Measurements from ENCODE around the gene SYNPO. TPM values are rescaled to one million over a fixed set of nuclear protein-coding genes. Genes with fewer than 3 reads are reported as not detected.

Gene SYNPO
- polyA plus RNA-seq, 1 of the 3 experiments (the other 2 are of a cell fraction): 5.1 TPM

DNA sequence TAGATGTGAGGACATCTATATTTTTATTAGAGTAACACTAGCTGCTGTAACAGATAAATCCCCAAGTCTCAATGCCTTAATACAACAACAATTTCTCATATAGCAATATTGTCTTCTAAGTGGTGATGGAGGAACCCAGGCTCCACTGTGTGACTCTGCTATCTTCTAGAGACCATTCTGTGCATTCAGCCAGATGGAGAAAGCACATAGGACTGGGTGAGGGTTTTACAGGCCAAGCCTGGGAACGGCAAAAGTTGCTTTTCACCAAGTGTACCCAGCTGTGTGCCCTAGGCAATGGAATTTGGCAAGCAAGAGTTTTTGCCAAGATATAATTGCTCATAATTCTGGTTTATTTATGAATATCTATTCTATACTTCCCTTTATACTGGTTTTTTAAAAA, 48.7 kb downstream of the SYNPO start:
- no peak for DNase-seq
- POLR2A ChIA-PET: no interaction called here
- no peaks in the 10 kb centered on the region for H3K9me3 ChIP-seq
- no peak overlapping the region for H3K9ac ChIP-seq
- H3K27ac ChIP-seq (ENCODE audit: low read depth in 2 of 2, low read length in 1 of 2): no peak overlapping the region
- no peak overlapping the region for H3K4me2 ChIP-seq
- WGBS (ENCODE audit: low lambda C conversion rate): 92% methylated on average over 1 of the region's 1 CpG
- peaks cover 11% of the 10 kb centered on the region for H3F3A ChIP-seq (replicated peaks; ENCODE audit: insufficient read depth)
- H2AFZ ChIP-seq (ENCODE audit: low read depth): no peak overlapping the region
- no peaks in the 10 kb centered on the region for H3K79me2 ChIP-seq (ENCODE audit: insufficient read depth)
- no peaks in the 10 kb centered on the region for H3K4me1 ChIP-seq (ENCODE audit: control insufficient read depth in 1 of 2, insufficient read depth in 2 of 2, low read depth in 1 of 2, low read length in 1 of 2)
- no peaks in the 10 kb centered on the region for H3K27me3 ChIP-seq (ENCODE audit: insufficient read depth)
- TF ChIP-seq, protein P1, sequence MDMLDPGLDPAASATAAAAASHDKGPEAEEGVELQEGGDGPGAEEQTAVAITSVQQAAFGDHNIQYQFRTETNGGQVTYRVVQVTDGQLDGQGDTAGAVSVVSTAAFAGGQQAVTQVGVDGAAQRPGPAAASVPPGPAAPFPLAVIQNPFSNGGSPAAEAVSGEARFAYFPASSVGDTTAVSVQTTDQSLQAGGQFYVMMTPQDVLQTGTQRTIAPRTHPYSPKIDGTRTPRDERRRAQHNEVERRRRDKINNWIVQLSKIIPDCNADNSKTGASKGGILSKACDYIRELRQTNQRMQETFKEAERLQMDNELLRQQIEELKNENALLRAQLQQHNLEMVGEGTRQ (IDR thresholded peaks at IDR 0.05; ENCODE audit: borderline replicate concordance, low read depth, low read length): no peak
- TF ChIP-seq FOSL2 (IDR thresholded peaks at IDR 0.05; ENCODE audit: borderline replicate concordance, low read depth) (no peak), CHD2 (IDR thresholded peaks at IDR 0.05; ENCODE audit: low read length, partially characterized antibody) (no peak), EP300 (IDR thresholded peaks at IDR 0.05; ENCODE audit: borderline replicate concordance in 1 of 2, low read depth in 1 of 2, low read length in 1 of 2) (no peak), RFX5 (IDR thresholded peaks at IDR 0.05; ENCODE audit: low read length) (no peak), SMC3 (IDR thresholded peaks at IDR 0.05; ENCODE audit: low read depth, low read length) (no peak), GATA2 (CRISPR knock-in tag; IDR thresholded peaks at IDR 0.05) (no peak)
- peaks cover 35 to 43% of the 10 kb centered on the region in 2 experiments for H3K36me3 ChIP-seq (replicated peaks in 1 of 2; ENCODE audit: control insufficient read depth in 1 of 2, insufficient read depth in 2 of 2, low read length in 1 of 2)
- CTCF ChIA-PET: interaction anchor here (1.4 kb wide), 1 partner anchor 12 kb away, joined by 4 read pairs; the partner anchor contains the start of gene RBM22
- H4K20me1 ChIP-seq (ENCODE audit: insufficient read depth): peaks cover 15% of the 10 kb centered on the region
- no peaks in the 10 kb centered on the region for H3K9me2 ChIP-seq
- no peak overlapping the region for H3K4me3 ChIP-seq (ENCODE audit: low read depth in 2 of 2, low read length in 1 of 2)

DNA sequence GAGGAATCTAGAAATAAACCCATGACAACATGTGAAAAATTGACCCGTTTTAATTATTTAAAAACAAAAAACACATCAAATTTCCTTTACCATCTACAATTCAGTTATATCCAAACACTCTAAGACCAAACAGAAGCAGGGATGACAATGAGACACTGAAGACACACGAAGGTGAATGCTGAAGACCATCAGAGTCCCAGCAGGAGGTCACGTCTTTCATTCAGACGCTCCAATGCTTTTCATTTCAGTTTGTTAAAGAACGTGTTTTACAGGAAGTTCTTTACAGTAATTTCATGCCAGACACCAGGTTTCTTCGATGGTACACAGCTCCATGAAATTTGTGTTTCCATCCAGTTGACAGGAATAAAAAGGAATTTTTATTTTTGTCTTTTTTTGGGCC, 50.3 kb downstream of the SYNPO start:
- no peak for TF ChIP-seq RXRA (IDR thresholded peaks at IDR 0.05; ENCODE audit: borderline replicate concordance, low read depth)
- Histone ChIP-seq H3K4me1 (ENCODE audit: control insufficient read depth in 1 of 2, insufficient read depth in 2 of 2, low read depth in 1 of 2, low read length in 1 of 2) (no peaks in the 10 kb centered on the region), H4K20me1 (ENCODE audit: insufficient read depth) (peaks cover 29% of the 10 kb centered on the region), H3F3A (replicated peaks; ENCODE audit: insufficient read depth) (peaks cover 26% of the 10 kb centered on the region), H3K27me3 (ENCODE audit: insufficient read depth) (no peaks in the 10 kb centered on the region), H3K9me2 (no peaks in the 10 kb centered on the region), H2AFZ (ENCODE audit: low read depth) (no peak overlapping the region), H3K9me3 (no peaks in the 10 kb centered on the region), H3K9ac (no peak overlapping the region), H3K79me2 (ENCODE audit: insufficient read depth) (no peaks in the 10 kb centered on the region), H3K4me3 (ENCODE audit: low read depth in 2 of 2, low read length in 1 of 2) (no peak overlapping the region), H3K4me2 (no peak overlapping the region), H3K27ac (ENCODE audit: low read depth in 2 of 2, low read length in 1 of 2) (no peak overlapping the region), H3K36me3 (replicated peaks in 1 of 2; ENCODE audit: control insufficient read depth in 1 of 2, insufficient read depth in 2 of 2, low read length in 1 of 2) (peaks cover 48 to 57% of the 10 kb centered on the region in 2 experiments)
- DNase-seq: no peak
- ChIA-PET POLR2A (no interaction called here), CTCF (interaction anchor here (1.6 to 2.6 kb wide), 2 partner anchors 9 to 10 kb away, joined by 3 to 8 read pairs; partner anchors contain the start of gene RBM22)
- 96% methylated on average over 6 of the region's 6 CpGs for WGBS (ENCODE audit: low lambda C conversion rate)

DNA sequence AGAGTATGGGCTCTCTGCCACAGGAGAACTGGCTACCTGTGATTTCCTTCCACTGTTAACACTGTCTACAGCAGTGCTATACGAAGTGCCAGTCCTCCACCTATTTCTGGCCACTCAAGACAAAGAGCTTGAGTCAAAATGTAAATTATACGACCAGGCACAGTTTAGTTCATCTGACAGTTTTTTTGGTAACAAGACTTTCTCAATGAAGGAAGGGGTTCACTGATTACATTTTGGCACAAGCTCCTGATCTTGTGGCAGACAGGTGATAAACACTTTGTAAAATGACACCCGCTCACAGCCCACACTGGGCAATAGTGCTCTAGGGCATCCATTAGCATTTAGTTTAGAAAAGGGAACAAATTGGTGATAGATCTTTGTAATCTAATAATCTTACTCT, 51.8 kb downstream of the SYNPO start:
- no peak overlapping the region for H3K9ac ChIP-seq
- WGBS (ENCODE audit: low lambda C conversion rate): 91% methylated on average over 3 of the region's 3 CpGs
- no peaks in the 10 kb centered on the region for H3K9me2 ChIP-seq
- no peak for DNase-seq
- H3K79me2 ChIP-seq (ENCODE audit: insufficient read depth): no peaks in the 10 kb centered on the region
- ChIA-PET POLR2A (no interaction called here), CTCF (interaction anchor here (0.8 to 2.6 kb wide), 2 partner anchors 9 to 35 kb away, joined by 3 to 8 read pairs; partner anchors contain the start of gene RBM22)
- H2AFZ ChIP-seq (ENCODE audit: low read depth): no peak overlapping the region
- peaks cover 30% of the 10 kb centered on the region for H3F3A ChIP-seq (replicated peaks; ENCODE audit: insufficient read depth)
- H3K9me3 ChIP-seq: no peaks in the 10 kb centered on the region
- no peak overlapping the region for H3K4me2 ChIP-seq
- H3K36me3 ChIP-seq (replicated peaks in 1 of 2; ENCODE audit: control insufficient read depth in 1 of 2, insufficient read depth in 2 of 2, low read length in 1 of 2): peaks cover 62 to 72% of the 10 kb centered on the region in 2 experiments
- H3K4me1 ChIP-seq (ENCODE audit: control insufficient read depth in 1 of 2, insufficient read depth in 2 of 2, low read depth in 1 of 2, low read length in 1 of 2): no peaks in the 10 kb centered on the region
- H4K20me1 ChIP-seq (ENCODE audit: insufficient read depth): peaks cover 29% of the 10 kb centered on the region
- no peak overlapping the region for H3K4me3 ChIP-seq (ENCODE audit: low read depth in 2 of 2, low read length in 1 of 2)
- TF ChIP-seq, protein P2, sequence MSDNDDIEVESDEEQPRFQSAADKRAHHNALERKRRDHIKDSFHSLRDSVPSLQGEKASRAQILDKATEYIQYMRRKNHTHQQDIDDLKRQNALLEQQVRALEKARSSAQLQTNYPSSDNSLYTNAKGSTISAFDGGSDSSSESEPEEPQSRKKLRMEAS (IDR thresholded peaks at IDR 0.05; ENCODE audit: low read depth): no peak
- TF ChIP-seq RAD21 (IDR thresholded peaks at IDR 0.05; ENCODE audit: low read length): no peak
- no peak for TF ChIP-seq TCF12 (IDR thresholded peaks at IDR 0.05)
- no peak for TF ChIP-seq SIN3A (IDR thresholded peaks at IDR 0.05; ENCODE audit: borderline replicate concordance, low read depth, low read length)
- H3K27me3 ChIP-seq (ENCODE audit: insufficient read depth): no peaks in the 10 kb centered on the region
- no peak overlapping the region for H3K27ac ChIP-seq (ENCODE audit: low read depth in 2 of 2, low read length in 1 of 2)

All from SK-N-SH (cell line).